PC-9 (cell line): ENCODE measurements around the gene MYOZ2. TPM values are rescaled to one million over a fixed set of nuclear protein-coding genes. Genes with fewer than 3 reads are reported as not detected.

ENCODE experiments used
- BruUV-seq: library from RNA; stranded (reverse); fragments of 400-500 nt; replicated peaks from 2 replicates; lab custom pipeline; 2021; lab: Mats Ljungman, UMichigan
- CTCF ChIA-PET: fragments of 300-600 bp; sonication (Branson Sonifier 250); formaldehyde crosslinking; loops from one replicate; lab custom pipeline; 2022; ENCODE audit warnings: antibody characterized with exemption; lab: Charles Lee
- POLR2A ChIA-PET: fragments of 300-600 bp; sonication (Branson Sonifier 250); formaldehyde crosslinking; loops from one replicate; lab custom pipeline; 2022; ENCODE audit warnings: antibody characterized with exemption; ENCODE audit not compliant: unreplicated experiment; lab: Charles Lee
- DNase-seq, 2 experiments: peaks; one replicate each; pipeline versions ENCODE4 v3.0.0 to v3.0.0-alpha.2; 2015 to 2022; ENCODE audit warnings: mixed read lengths in 1 of 2
- H2AFZ ChIP-seq: fragments of 200-600 bp; sonication (generic); 2 replicates; pipeline ENCODE4 v1.8.1; 2017; ENCODE audit warnings: antibody characterized with exemption
- H3F3A ChIP-seq: fragments of 200-600 bp; sonication (generic); 2 replicates; pipeline ENCODE4 v1.8.1; 2017; ENCODE audit warnings: antibody characterized with exemption, mild to moderate bottlenecking, low read depth; ENCODE audit not compliant: insufficient read depth
- H3K27ac ChIP-seq: fragments of 200-600 bp; sonication (generic); 2 replicates; pipeline ENCODE4 v1.6.1; 2016; ENCODE audit warnings: mixed run types
- H3K27me3 ChIP-seq: fragments of 200-600 bp; sonication (generic); 2 replicates; pipeline ENCODE4 v1.6.1; 2016; ENCODE audit warnings: low read depth, mixed run types; ENCODE audit not compliant: insufficient read depth
- H3K36me3 ChIP-seq: fragments of 200-600 bp; sonication (generic); 2 replicates; pipeline ENCODE4 v1.6.1; 2016; ENCODE audit warnings: low read depth, mixed run types
- H3K4me1 ChIP-seq: fragments of 200-600 bp; sonication (generic); replicated peaks from 2 replicates; pipeline ENCODE4 v1.6.1; 2016; ENCODE audit warnings: mixed run types; ENCODE audit not compliant: insufficient read depth
- H3K4me2 ChIP-seq: fragments of 200-600 bp; sonication (generic); 2 replicates; pipeline ENCODE4 v1.6.1; 2017; ENCODE audit warnings: mixed run types
- H3K4me3 ChIP-seq: fragments of 200-600 bp; sonication (generic); 2 replicates; pipeline ENCODE4 v1.6.1; 2016; ENCODE audit warnings: mixed run types
- H3K79me2 ChIP-seq: fragments of 200-600 bp; sonication (generic); 2 replicates; pipeline ENCODE4 v1.6.1; 2017; ENCODE audit warnings: low read depth, mixed run types
- H3K9me2 ChIP-seq: fragments of 200-600 bp; sonication (generic); 2 replicates; pipeline ENCODE4 v1.8.1; 2017; ENCODE audit warnings: mild to moderate bottlenecking; ENCODE audit not compliant: insufficient read depth
- H3K9me3 ChIP-seq: fragments of 200-600 bp; sonication (generic); 2 replicates; pipeline ENCODE4 v1.8.1; 2016; ENCODE audit warnings: low read depth; ENCODE audit not compliant: insufficient read depth
- H4K20me1 ChIP-seq: fragments of 200-600 bp; sonication (generic); 2 replicates; pipeline ENCODE4 v1.8.1; 2017; ENCODE audit not compliant: insufficient read depth
- CTCF ChIP-seq: fragments of 200-600 bp; sonication (generic); conservative IDR thresholded peaks from 2 replicates; pipeline ENCODE4 v1.6.1; 2017; ENCODE audit warnings: mixed run types, antibody characterized with exemption, mild to moderate bottlenecking, moderate library complexity
- EZH2 ChIP-seq: fragments of 200-600 bp; sonication (generic); IDR thresholded peaks from 2 replicates; pipeline ENCODE4 v1.8.0; 2017; ENCODE audit warnings: antibody characterized with exemption, low read depth
- intact Hi-C: fragments of 100-400 bp; cut with micrococcal nuclease; formaldehyde crosslinking; loops from one replicate; pipeline ENCODE4 v1.10.0; 2022; ENCODE audit not compliant: unreplicated experiment
- total RNA-seq: library from RNA; stranded (reverse); gene quantifications from 2 replicates; pipeline ENCODE4 v1.2.3, GENCODE V29; 2021

Gene MYOZ2
- total RNA-seq, 1 experiment from 2014 or later, result not detected

GRCh38 chr4:119130365-119131065 is 5.1 kb upstream of the MYOZ2 start:
- Histone ChIP-seq H3K27me3 (no peaks in the 10 kb centered on the region), H2AFZ (no peak overlapping the region), H4K20me1 (no peaks in the 10 kb centered on the region), H3K4me2 (no peak overlapping the region), H3K9me3 (no peaks in the 10 kb centered on the region), H3F3A (no peaks in the 10 kb centered on the region), H3K4me3 (no peak overlapping the region), H3K79me2 (no peaks in the 10 kb centered on the region), H3K9me2 (no peaks in the 10 kb centered on the region), H3K27ac (no peak overlapping the region), H3K4me1 (no peaks in the 10 kb centered on the region), H3K36me3 (no peaks in the 10 kb centered on the region)
- no peak for TF ChIP-seq EZH2
- TF ChIP-seq CTCF, result no peak
- no TSS peak for BruUV-seq
- ChIA-PET POLR2A (no interaction called here), CTCF (no interaction called here)
- intact Hi-C loops, result no loop called here
- DNase-seq, result no peak

- DNase-seq, result no peak
- CTCF ChIA-PET, result no interaction called here
These were observed 4.5 kb upstream of the MYOZ2 start for GRCh38 chr4:119131164-119131563.

GRCh38 chr4:119132306-119132705 is 3.3 kb upstream of the MYOZ2 start:
- no peaks in the 10 kb centered on the region for H3K27me3 ChIP-seq
- H3K36me3 ChIP-seq, result no peaks in the 10 kb centered on the region
- no peaks in the 10 kb centered on the region for H4K20me1 ChIP-seq
- no peak for DNase-seq
- no peaks in the 10 kb centered on the region for H3F3A ChIP-seq
- intact Hi-C loops, result no loop called here
- H3K4me1 ChIP-seq, result no peaks in the 10 kb centered on the region
- CTCF ChIA-PET, result no interaction called here
- no peaks in the 10 kb centered on the region for H3K9me3 ChIP-seq
- no peak overlapping the region for H3K27ac ChIP-seq
- H3K4me3 ChIP-seq, result no peak overlapping the region
- H3K4me2 ChIP-seq, result no peak overlapping the region
- no TSS peak for BruUV-seq
- POLR2A ChIA-PET, result no interaction called here
- no peaks in the 10 kb centered on the region for H3K79me2 ChIP-seq
- no peaks in the 10 kb centered on the region for H3K9me2 ChIP-seq
- TF ChIP-seq CTCF, result no peak
- peak overlapping the region; percentile 66; the same call in 1 of the 2 replicates for H2AFZ ChIP-seq

More at GRCh38 chr4:119131164-119131563, 4.5 kb upstream of the MYOZ2 start:
- intact Hi-C loops, result no loop called here
- Histone ChIP-seq H3K27ac (no peak overlapping the region), H3K79me2 (no peaks in the 10 kb centered on the region), H3K27me3 (no peaks in the 10 kb centered on the region), H4K20me1 (no peaks in the 10 kb centered on the region), H3K36me3 (no peaks in the 10 kb centered on the region), H3K4me2 (no peak overlapping the region), H3K9me2 (no peaks in the 10 kb centered on the region), H2AFZ (no peak overlapping the region), H3K4me1 (no peaks in the 10 kb centered on the region), H3K9me3 (no peaks in the 10 kb centered on the region), H3K4me3 (no peak overlapping the region), H3F3A (no peaks in the 10 kb centered on the region)
- TF ChIP-seq EZH2, result no peak
- TF ChIP-seq CTCF, result no peak
- POLR2A ChIA-PET, result no interaction called here
- BruUV-seq, result no TSS peak
